ENCODE results near the gene MYO5B.

- TF ChIP-seq CTCF (conservative IDR thresholded peaks at IDR 0.05 in 1 of 2, IDR thresholded peaks at IDR 0.05 in 1 of 2; ENCODE audit: extremely low read depth in 1 of 2, insufficient read depth in 1 of 2, low read depth in 1 of 2, low read length in 2 of 2) (no peak), EZH2 (IDR thresholded peaks at IDR 0.05; ENCODE audit: borderline replicate concordance, low read length) (no peak)
Measured at GRCh38 chr18:49976001-49976400, 218.9 kb downstream of the MYO5B start.

All from mammary epithelial cell (primary cell).